Right atrium auricular region (tissue), 2 donors: ENCODE results near the gene SPDEF. TPM values are rescaled to one million over a fixed set of nuclear protein-coding genes. Genes with fewer than 3 reads are reported as not detected.

Experiments used
- DNase-seq: peaks from one replicate; pipeline ENCODE4 v3.0.0-alpha.2; 2019; ENCODE audit warnings: low spot score
- H3K27ac ChIP-seq, 2 donors: fragments of 200-600 bp; sonication (generic); 1 replicate in 1 of 2; 2 replicates in 1 of 2; pipeline ENCODE4 v1.5.1; 2016 to 2019
- H3K27me3 ChIP-seq, 2 donors: fragments of 200-600 bp; sonication (generic); one replicate each; pipeline versions ENCODE4 v1.5.1 to v1.6.0; 2017 to 2019
- H3K36me3 ChIP-seq: fragments of 200-600 bp; sonication (generic); one replicate; pipeline ENCODE4 v1.5.1; 2016
- H3K4me1 ChIP-seq, 2 donors: fragments of 200-600 bp; sonication (generic); one replicate each; pipeline versions ENCODE4 v1.5.1 to v1.6.0; 2017 to 2019
- H3K4me3 ChIP-seq, 2 donors: fragments of 200-600 bp; sonication (generic); 1 replicate in 1 of 2; 2 replicates in 1 of 2; pipeline ENCODE4 v1.5.1; 2017 to 2019; ENCODE audit warnings: mild to moderate bottlenecking in 1 of 2, moderate library complexity in 1 of 2
- H3K9me3 ChIP-seq, 2 donors: fragments of 200-600 bp; sonication (generic); one replicate each; pipeline ENCODE4 v1.5.1; 2019
- total RNA-seq, 2 donors: library from RNA; depleted of rRNA; stranded (reverse); fragments of >200 nt; gene quantifications; one replicate each; pipeline ENCODE4 v1.1.0, GENCODE V29; 2016
- TF ChIP-seq, protein P1 (sequence below), 2 donors: fragments of 200-600 bp; sonication (generic); IDR thresholded peaks; one replicate each; pipeline ENCODE4 v1.5.1; 2019; ENCODE audit warnings: antibody characterized with exemption in 2 of 2

The SPDEF gene
- total RNA-seq, 2 donors from 2014 or later: 0.22 to 0.31 TPM

DNA sequence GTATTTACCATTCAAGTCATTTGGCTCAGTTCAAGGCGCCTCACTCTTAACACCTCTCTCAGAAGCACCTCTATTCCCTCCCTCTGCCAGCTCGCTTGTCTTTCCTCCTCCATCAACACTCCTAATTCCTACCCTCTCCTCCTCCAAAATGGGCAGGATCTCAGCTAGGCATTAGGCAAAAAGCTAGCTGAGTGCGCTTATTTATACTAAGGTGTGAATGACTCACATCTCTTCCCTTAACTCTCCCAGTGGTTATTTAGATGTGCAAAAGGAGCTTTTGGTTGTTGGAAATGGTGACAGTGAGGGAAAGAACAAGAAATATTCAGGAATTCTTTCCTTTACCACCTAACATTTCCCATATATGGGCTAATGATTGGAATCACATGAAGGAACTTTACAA, 61.2 kb downstream of the SPDEF start:
- Histone ChIP-seq H3K4me1 (peaks cover 0 to 7% of the 10 kb centered on the region in 2 donors), H3K27ac (no peak overlapping the region), H3K36me3 (no peaks in the 10 kb centered on the region), H3K9me3 (peaks cover 0 to 3% of the 10 kb centered on the region in 2 donors), H3K4me3 (no peak overlapping the region), H3K27me3 (no peaks in the 10 kb centered on the region)
- TF ChIP-seq, protein P1, sequence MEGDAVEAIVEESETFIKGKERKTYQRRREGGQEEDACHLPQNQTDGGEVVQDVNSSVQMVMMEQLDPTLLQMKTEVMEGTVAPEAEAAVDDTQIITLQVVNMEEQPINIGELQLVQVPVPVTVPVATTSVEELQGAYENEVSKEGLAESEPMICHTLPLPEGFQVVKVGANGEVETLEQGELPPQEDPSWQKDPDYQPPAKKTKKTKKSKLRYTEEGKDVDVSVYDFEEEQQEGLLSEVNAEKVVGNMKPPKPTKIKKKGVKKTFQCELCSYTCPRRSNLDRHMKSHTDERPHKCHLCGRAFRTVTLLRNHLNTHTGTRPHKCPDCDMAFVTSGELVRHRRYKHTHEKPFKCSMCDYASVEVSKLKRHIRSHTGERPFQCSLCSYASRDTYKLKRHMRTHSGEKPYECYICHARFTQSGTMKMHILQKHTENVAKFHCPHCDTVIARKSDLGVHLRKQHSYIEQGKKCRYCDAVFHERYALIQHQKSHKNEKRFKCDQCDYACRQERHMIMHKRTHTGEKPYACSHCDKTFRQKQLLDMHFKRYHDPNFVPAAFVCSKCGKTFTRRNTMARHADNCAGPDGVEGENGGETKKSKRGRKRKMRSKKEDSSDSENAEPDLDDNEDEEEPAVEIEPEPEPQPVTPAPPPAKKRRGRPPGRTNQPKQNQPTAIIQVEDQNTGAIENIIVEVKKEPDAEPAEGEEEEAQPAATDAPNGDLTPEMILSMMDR (IDR thresholded peaks at IDR 0.05): no peak
- DNase-seq: no peak

DNA sequence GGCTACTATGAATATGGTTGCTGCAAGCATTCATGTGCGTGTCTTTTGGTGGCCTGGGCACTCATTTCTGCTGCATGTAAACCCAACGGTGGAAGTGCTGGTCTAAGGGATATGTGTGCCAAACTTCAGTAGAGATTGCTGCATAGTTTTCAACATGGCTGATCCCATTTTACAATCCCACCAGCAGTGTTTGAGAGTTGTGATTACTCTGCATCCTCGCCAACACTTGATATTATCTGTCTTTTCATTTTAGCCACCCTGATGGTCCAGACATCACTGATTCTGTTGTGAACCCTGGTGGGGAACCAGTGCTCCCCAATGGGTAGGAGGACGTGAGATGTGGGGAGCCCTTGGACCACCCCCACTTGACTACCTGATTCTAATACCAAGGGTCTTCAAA, 62.8 kb downstream of the SPDEF start:
- H3K4me3 ChIP-seq: no peak overlapping the region
- H3K36me3 ChIP-seq: no peaks in the 10 kb centered on the region
- DNase-seq: no peak
- peaks cover 0 to 7% of the 10 kb centered on the region in 2 donors for H3K4me1 ChIP-seq
- no peaks in the 10 kb centered on the region for H3K9me3 ChIP-seq
- H3K27me3 ChIP-seq: no peaks in the 10 kb centered on the region
- TF ChIP-seq, protein P1 (IDR thresholded peaks at IDR 0.05): no peak
- no peak overlapping the region for H3K27ac ChIP-seq

DNA sequence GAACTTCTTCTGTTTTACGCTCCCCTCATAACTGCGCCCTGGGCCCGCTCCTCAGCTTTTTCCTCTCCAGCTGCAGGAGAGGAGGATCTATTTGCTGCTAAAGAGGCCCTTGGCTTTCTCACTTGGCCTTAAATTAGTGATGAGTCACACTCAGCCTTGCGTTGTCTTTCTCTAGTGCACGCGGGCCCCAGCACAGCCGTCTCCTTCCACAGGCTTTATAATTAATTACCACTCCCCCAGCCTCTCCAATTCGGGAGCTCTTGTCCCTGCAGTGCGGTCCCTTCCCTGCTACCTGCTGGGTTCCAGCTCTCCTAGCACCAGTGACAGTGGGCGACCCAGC, 65.1 kb downstream of the SPDEF start:
- H3K36me3 ChIP-seq: no peaks in the 10 kb centered on the region
- H3K27me3 ChIP-seq: no peaks in the 10 kb centered on the region
- no peaks in the 10 kb centered on the region for H3K9me3 ChIP-seq
- H3K4me1 ChIP-seq: peaks cover 0 to 7% of the 10 kb centered on the region in 2 donors
- no peak for DNase-seq
- H3K27ac ChIP-seq: no peak overlapping the region
- TF ChIP-seq, protein P1 (IDR thresholded peaks at IDR 0.05): no peak
- H3K4me3 ChIP-seq: no peak overlapping the region

DNA sequence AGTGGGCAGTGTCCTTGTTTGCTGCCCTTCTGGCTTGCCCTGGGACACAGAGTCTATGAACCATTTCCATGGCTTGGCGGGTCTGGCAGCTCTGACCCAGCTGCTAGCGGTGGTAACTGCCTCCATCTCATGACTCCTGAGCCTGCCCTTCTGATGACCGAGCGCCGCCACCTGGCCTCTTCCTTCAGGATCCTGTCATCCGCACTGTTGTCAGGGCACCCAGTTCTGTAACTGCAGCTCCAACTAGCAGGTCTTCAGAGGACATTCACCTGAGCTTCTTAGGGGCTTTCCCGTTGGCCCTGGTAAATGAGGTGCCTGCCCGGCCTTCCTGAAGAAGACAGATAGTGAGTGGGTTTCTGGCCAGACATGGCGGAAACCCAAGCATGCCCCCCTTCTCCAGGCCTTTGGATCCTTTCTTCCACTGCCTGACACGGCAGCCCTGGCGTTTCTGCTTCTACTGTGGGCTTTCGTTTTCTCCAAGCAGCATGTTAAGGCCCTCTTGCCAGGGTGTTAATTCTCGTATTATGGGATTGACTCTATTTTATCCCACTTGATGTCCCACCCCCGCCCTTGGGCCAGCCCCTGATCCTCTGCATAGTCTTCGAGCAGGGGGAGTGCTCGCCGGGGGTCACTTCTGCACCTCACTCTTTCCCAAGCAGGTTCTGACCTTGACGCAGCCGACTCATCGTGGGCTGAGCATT, 65.6 kb downstream of the SPDEF start:
- no peak overlapping the region for H3K27ac ChIP-seq
- H3K36me3 ChIP-seq: no peaks in the 10 kb centered on the region
- no peaks in the 10 kb centered on the region for H3K9me3 ChIP-seq
- no peaks in the 10 kb centered on the region for H3K27me3 ChIP-seq
- TF ChIP-seq, protein P1 (IDR thresholded peaks at IDR 0.05): no peak
- no peak overlapping the region for H3K4me3 ChIP-seq
- no peak for DNase-seq
- peaks cover 0 to 7% of the 10 kb centered on the region in 2 donors for H3K4me1 ChIP-seq

DNA sequence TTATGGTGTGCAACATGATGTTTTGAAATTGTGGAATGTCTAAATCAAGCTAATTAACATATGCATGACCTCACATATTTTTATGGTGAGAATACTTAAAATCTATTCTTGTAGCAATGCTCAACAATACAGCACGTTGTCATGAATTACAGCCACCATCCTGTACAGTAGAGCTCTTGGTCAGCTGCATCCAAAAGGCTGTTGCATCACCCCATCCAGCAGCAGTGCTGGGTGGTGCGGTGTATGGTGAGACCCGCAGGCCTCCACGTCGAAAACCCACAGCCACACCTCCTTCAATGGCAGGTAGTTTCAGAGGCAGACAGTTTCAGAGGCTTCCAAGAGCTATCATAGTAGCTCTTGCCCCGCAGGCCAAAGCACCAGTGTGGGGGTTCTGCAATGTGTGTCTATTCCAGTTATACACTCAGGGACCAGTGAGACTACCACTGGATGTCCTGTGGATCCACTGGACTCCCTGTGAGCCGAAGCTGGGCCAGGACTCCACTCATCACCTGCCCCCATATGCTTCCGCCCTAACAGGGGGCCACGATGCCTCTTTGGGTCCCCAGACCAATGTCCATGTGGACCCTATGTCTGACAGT, 66.8 kb downstream of the SPDEF start:
- H3K27ac ChIP-seq: no peak overlapping the region
- TF ChIP-seq, protein P1 (IDR thresholded peaks at IDR 0.05): no peak
- peaks cover 0 to 7% of the 10 kb centered on the region in 2 donors for H3K4me1 ChIP-seq
- no peaks in the 10 kb centered on the region for H3K9me3 ChIP-seq
- no peaks in the 10 kb centered on the region for H3K36me3 ChIP-seq
- no peak for DNase-seq
- H3K4me3 ChIP-seq: no peak overlapping the region
- no peaks in the 10 kb centered on the region for H3K27me3 ChIP-seq

Other genes starting within 250 kb of the SPDEF start
- gene NUDT3, start 163.7 kb downstream of the SPDEF start, total RNA-seq: 10 to 100 TPM; 47.2 to 53.5 TPM
- gene RPS10, start 130.3 kb downstream of the SPDEF start, total RNA-seq: 1,000 to 10,000 TPM in 1 of 2 donors, 100 to 1,000 TPM in 1; 830 to 2,258 TPM
- gene PACSIN1, start 90.3 kb downstream of the SPDEF start, total RNA-seq: 1 to 10 TPM; 5.6 to 6.3 TPM
- gene ILRUN, start 140.4 kb upstream of the SPDEF start, total RNA-seq: 100 to 1,000 TPM in 1 of 2 donors, 10 to 100 TPM in 1; 89.8 to 114 TPM
- 100 to 1,000 TPM; 116 TPM for gene SNRPC, start 201.2 kb upstream of the SPDEF start, total RNA-seq
- gene BLTP3A, start 235.8 kb upstream of the SPDEF start, total RNA-seq: 10 to 100 TPM; 17.7 to 22.6 TPM